ENCODE results near the gene GRM7. TPM values are rescaled to one million over a fixed set of nuclear protein-coding genes. Genes with fewer than 3 reads are reported as not detected.

GRM7 gene
- total RNA-seq, 1 experiment from 2014 or later = not detected

GRCh38 chr3:7728566-7729519, 867.9 kb downstream of the GRM7 start:
- TF ChIP-seq EZH2 (IDR thresholded peaks at IDR 0.05; ENCODE audit: borderline replicate concordance, low read depth, low read length, poor library complexity, severe bottlenecking) = no peak
- TF ChIP-seq CTCF (conservative IDR thresholded peaks at IDR 0.05; ENCODE audit: low read depth, low read length) = no peak
- no TSS peak for BruUV-seq (replicated peaks)
- intact Hi-C loops (cut with micrococcal nuclease; ENCODE audit: unreplicated experiment) = no loop called here

GRCh38 chr3:7733933-7734332, 873.0 kb downstream of the GRM7 start:
- ChIA-PET POLR2A (ENCODE audit: low non-redundant PET) (no interaction called here), CTCF (no interaction called here)
- Histone ChIP-seq H3K4me1 (ENCODE audit: insufficient read depth, low read length, poor library complexity, severe bottlenecking) (no peaks in the 10 kb centered on the region), H3K36me3 (ENCODE audit: insufficient read depth, low read length, poor library complexity, severe bottlenecking) (no peaks in the 10 kb centered on the region), H3K27me3 (replicated peaks; ENCODE audit: insufficient read depth, low read depth, low read length, poor library complexity) (no peaks in the 10 kb centered on the region), H3K4me3 (ENCODE audit: low read depth, low read length, poor library complexity, severe bottlenecking) (no peak overlapping the region), H3K27ac (ENCODE audit: low read depth, low read length, poor library complexity, severe bottlenecking) (no peak overlapping the region), H3K9me3 (ENCODE audit: low read depth, low read length, poor library complexity, severe bottlenecking) (no peaks in the 10 kb centered on the region)
- intact Hi-C loops (cut with micrococcal nuclease; ENCODE audit: unreplicated experiment) = no loop called here
- DNase-seq (ENCODE audit: low spot score) = no peak
- TF ChIP-seq EZH2 (IDR thresholded peaks at IDR 0.05; ENCODE audit: borderline replicate concordance, low read depth, low read length, poor library complexity, severe bottlenecking) (no peak), CTCF (conservative IDR thresholded peaks at IDR 0.05; ENCODE audit: low read depth, low read length) (no peak)
- no TSS peak for BruUV-seq (replicated peaks)

More at GRCh38 chr3:7728566-7729519, 867.9 kb downstream of the GRM7 start:
- no peaks in the 10 kb centered on the region for H3K4me1 ChIP-seq (ENCODE audit: insufficient read depth, low read length, poor library complexity, severe bottlenecking)
- no peaks in the 10 kb centered on the region for H3K9me3 ChIP-seq (ENCODE audit: low read depth, low read length, poor library complexity, severe bottlenecking)
- no peak overlapping the region for H3K27ac ChIP-seq (ENCODE audit: low read depth, low read length, poor library complexity, severe bottlenecking)
- H3K36me3 ChIP-seq (ENCODE audit: insufficient read depth, low read length, poor library complexity, severe bottlenecking) = no peaks in the 10 kb centered on the region
- ChIA-PET CTCF (no interaction called here), POLR2A (ENCODE audit: low non-redundant PET) (no interaction called here)
- H3K4me3 ChIP-seq (ENCODE audit: low read depth, low read length, poor library complexity, severe bottlenecking) = no peak overlapping the region
- H3K27me3 ChIP-seq (replicated peaks; ENCODE audit: insufficient read depth, low read depth, low read length, poor library complexity) = no peaks in the 10 kb centered on the region
- DNase-seq (ENCODE audit: low spot score) = no peak

GRCh38 chr3:7734456-7734855, 873.5 kb downstream of the GRM7 start:
- POLR2A ChIA-PET (ENCODE audit: low non-redundant PET) = no interaction called here
- no TSS peak for BruUV-seq (replicated peaks)
- no peaks in the 10 kb centered on the region for H3K36me3 ChIP-seq (ENCODE audit: insufficient read depth, low read length, poor library complexity, severe bottlenecking)

More at GRCh38 chr3:7734456-7734855, 873.5 kb downstream of the GRM7 start:
- H3K27ac ChIP-seq (ENCODE audit: low read depth, low read length, poor library complexity, severe bottlenecking) = no peak overlapping the region
- TF ChIP-seq CTCF (conservative IDR thresholded peaks at IDR 0.05; ENCODE audit: low read depth, low read length) (no peak), EZH2 (IDR thresholded peaks at IDR 0.05; ENCODE audit: borderline replicate concordance, low read depth, low read length, poor library complexity, severe bottlenecking) (no peak)
- H3K4me3 ChIP-seq (ENCODE audit: low read depth, low read length, poor library complexity, severe bottlenecking) = no peak overlapping the region
- no peaks in the 10 kb centered on the region for H3K4me1 ChIP-seq (ENCODE audit: insufficient read depth, low read length, poor library complexity, severe bottlenecking)
- DNase-seq (ENCODE audit: low spot score) = no peak
- H3K27me3 ChIP-seq (replicated peaks; ENCODE audit: insufficient read depth, low read depth, low read length, poor library complexity) = peaks cover 4% of the 10 kb centered on the region
- no peaks in the 10 kb centered on the region for H3K9me3 ChIP-seq (ENCODE audit: low read depth, low read length, poor library complexity, severe bottlenecking)
- intact Hi-C loops (cut with micrococcal nuclease; ENCODE audit: unreplicated experiment) = no loop called here
- CTCF ChIA-PET = no interaction called here

All from A673 (cell line).